H9 (cell line): ENCODE measurements around the gene LRRC15. TPM values are rescaled to one million over a fixed set of nuclear protein-coding genes. Genes with fewer than 3 reads are reported as not detected.

ENCODE experiments used
- DNase-seq: peaks from one replicate; pipeline ENCODE4 v3.0.0-alpha.2; 2017
- H2AFZ ChIP-seq: one replicate; pipeline ENCODE4 v1.6.1; 2013; ENCODE audit warnings: mild to moderate bottlenecking, low read length, control low read depth, moderate library complexity
- H2AK5ac ChIP-seq: 2 replicates; pipeline ENCODE4 v1.6.1; 2013; ENCODE audit warnings: low read length, control low read depth, mixed read lengths; ENCODE audit not compliant: insufficient read length
- H2BK120ac ChIP-seq: one replicate; pipeline ENCODE4 v1.6.1; 2013; ENCODE audit warnings: low read depth, mild to moderate bottlenecking, low read length, control low read depth, inconsistent platforms; ENCODE audit not compliant: poor library complexity, severe bottlenecking
- H2BK12ac ChIP-seq: 2 replicates; pipeline ENCODE4 v1.6.1; 2013; ENCODE audit warnings: low read length, control low read depth, mixed read lengths, low read depth; ENCODE audit not compliant: insufficient read length
- H2BK15ac ChIP-seq: 2 replicates; pipeline ENCODE4 v1.6.1; 2013; ENCODE audit warnings: low read depth, low read length, control low read depth
- H2BK20ac ChIP-seq: one replicate; pipeline ENCODE4 v1.6.1; 2013; ENCODE audit warnings: low read depth, mild to moderate bottlenecking, low read length, control low read depth, inconsistent platforms; ENCODE audit not compliant: poor library complexity, severe bottlenecking
- H2BK5ac ChIP-seq: 2 replicates; pipeline ENCODE4 v1.6.1; 2013; ENCODE audit warnings: low read length, control low read depth, mixed read lengths; ENCODE audit not compliant: insufficient read length
- H3K14ac ChIP-seq: 2 replicates; pipeline ENCODE4 v1.6.1; 2013; ENCODE audit warnings: low read length, control low read depth; ENCODE audit not compliant: insufficient read depth
- H3K18ac ChIP-seq: 2 replicates; pipeline ENCODE4 v1.6.1; 2013; ENCODE audit warnings: low read depth, mild to moderate bottlenecking, mixed read lengths, low read length, control low read depth; ENCODE audit not compliant: insufficient read length
- H3K23ac ChIP-seq: 2 replicates; pipeline ENCODE4 v1.6.1; 2013; ENCODE audit warnings: low read length, control low read depth, mixed read lengths, low read depth; ENCODE audit not compliant: insufficient read length
- H3K23me2 ChIP-seq: 2 replicates; pipeline ENCODE4 v1.6.1; 2013; ENCODE audit warnings: low read depth, mild to moderate bottlenecking, mixed read lengths, low read length, control low read depth; ENCODE audit not compliant: insufficient read length, poor library complexity, severe bottlenecking
- H3K27ac ChIP-seq: 2 replicates; pipeline ENCODE4 v1.5.1; 2013; ENCODE audit warnings: low read length, control low read depth, mixed read lengths, low read depth; ENCODE audit not compliant: insufficient read length
- H3K27me3 ChIP-seq: 2 replicates; pipeline ENCODE4 v1.6.1; 2013; ENCODE audit warnings: low read length, control low read depth, inconsistent platforms; ENCODE audit not compliant: insufficient read depth
- H3K4ac ChIP-seq: 2 replicates; pipeline ENCODE4 v1.6.1; 2013; ENCODE audit warnings: low read depth, mild to moderate bottlenecking, control low read depth, inconsistent platforms, low read length, moderate library complexity
- H3K4me1 ChIP-seq: 2 replicates; pipeline ENCODE4 v1.6.1; 2013; ENCODE audit warnings: low read length, control low read depth, inconsistent platforms; ENCODE audit not compliant: insufficient read depth
- H3K4me2 ChIP-seq: 2 replicates; pipeline ENCODE4 v1.6.1; 2013; ENCODE audit warnings: low read length, control low read depth, mixed read lengths; ENCODE audit not compliant: insufficient read length, insufficient read depth
- H3K56ac ChIP-seq: 2 replicates; pipeline ENCODE4 v1.6.1; 2013; ENCODE audit warnings: low read depth, mild to moderate bottlenecking, mixed read lengths, low read length, control low read depth; ENCODE audit not compliant: insufficient read length
- H3K79me1 ChIP-seq: 2 replicates; pipeline ENCODE4 v1.6.1; 2013; ENCODE audit warnings: low read depth, mild to moderate bottlenecking, moderate library complexity, low read length, control low read depth, inconsistent platforms; ENCODE audit not compliant: insufficient read depth, poor library complexity, severe bottlenecking
- H3K79me2 ChIP-seq: 2 replicates; pipeline ENCODE4 v1.6.1; 2013; ENCODE audit warnings: low read length, control low read depth, inconsistent platforms; ENCODE audit not compliant: insufficient read depth
- H3K9ac ChIP-seq: 2 replicates; pipeline ENCODE4 v1.6.1; 2013; ENCODE audit warnings: low read length, control low read depth, mixed read lengths; ENCODE audit not compliant: insufficient read length; ENCODE audit errors: extremely low read depth
- H3K9me3 ChIP-seq: one replicate; pipeline ENCODE4 v1.6.1; 2013; ENCODE audit warnings: low read depth, low read length, inconsistent platforms; ENCODE audit not compliant: control insufficient read depth
- H3T11ph ChIP-seq: one replicate; pipeline ENCODE4 v1.6.1; 2013; ENCODE audit warnings: mild to moderate bottlenecking, low read length, control low read depth, inconsistent platforms
- H4K20me1 ChIP-seq: one replicate; pipeline ENCODE4 v1.6.1; 2013; ENCODE audit not compliant: control insufficient read depth, insufficient read length, insufficient read depth
- H4K5ac ChIP-seq: 2 replicates; pipeline ENCODE4 v1.6.1; 2013; ENCODE audit warnings: low read depth, mild to moderate bottlenecking, mixed read lengths, low read length, control low read depth; ENCODE audit not compliant: insufficient read length
- H4K8ac ChIP-seq: replicated peaks from 2 replicates; pipeline ENCODE4 v1.6.1; 2013; ENCODE audit warnings: low read length, control low read depth, mixed read lengths, low read depth; ENCODE audit not compliant: insufficient read length
- H4K91ac ChIP-seq: 2 replicates; pipeline ENCODE4 v1.6.1; 2013; ENCODE audit warnings: low read depth, mild to moderate bottlenecking, moderate library complexity, mixed read lengths, low read length, control low read depth; ENCODE audit not compliant: insufficient read length
- H3K27ac Mint-ChIP-seq, 3 experiments: 2 replicates in 2 of 3; 3 replicates in 1 of 3; pipeline ENCODE4 v1.8.0; 2020 to 2021; ENCODE audit warnings: mixed read lengths in 3 of 3, mild to moderate bottlenecking in 1 of 3, moderate library complexity in 1 of 3
- H3K27me3 Mint-ChIP-seq: 2 replicates; pipeline ENCODE4 v1.8.0; 2021; ENCODE audit warnings: low read depth, mild to moderate bottlenecking, moderate library complexity, mixed read lengths
- H3K36me3 Mint-ChIP-seq, 3 experiments: 2 replicates in 2 of 3; 3 replicates in 1 of 3; pipeline ENCODE4 v1.8.0; 2020 to 2021; ENCODE audit warnings: low read depth in 3 of 3, mixed read lengths in 3 of 3; ENCODE audit not compliant: insufficient read depth in 1 of 3
- H3K4me1 Mint-ChIP-seq, 2 experiments: 2 replicates each; pipeline ENCODE4 v1.8.0; 2020; ENCODE audit warnings: mixed read lengths in 2 of 2
- H3K4me3 Mint-ChIP-seq, 2 experiments: 2 replicates in 1 of 2; 3 replicates in 1 of 2; pipeline ENCODE4 v1.8.0; 2020 to 2021; ENCODE audit warnings: mild to moderate bottlenecking in 2 of 2, mixed read lengths in 2 of 2, moderate library complexity in 1 of 2
- H3K9me3 Mint-ChIP-seq, 2 experiments: 2 replicates in 1 of 2; 3 replicates in 1 of 2; pipeline ENCODE4 v1.8.0; 2020; ENCODE audit warnings: mild to moderate bottlenecking in 2 of 2, mixed read lengths in 2 of 2, moderate library complexity in 1 of 2
- WGBS: extraction: QIAGEN DNeasy Blood & Tissue Kit; methylation state at CpG from one replicate; pipeline ENCODE4 v1.1.7; 2013; ENCODE audit warnings: missing lambda C conversion rate, low lambda C conversion rate, mixed read lengths; ENCODE audit not compliant: insufficient read length; ENCODE audit errors: extremely low coverage; 5-methylcytosine and 5-hydroxymethylcytosine counted together
- total RNA-seq: library from RNA; stranded (reverse); gene quantifications from 2 replicates; pipeline ENCODE4 v1.2.1, GENCODE V29; 2021
- TF ChIP-seq, protein P1 (sequence below): fragments of 200-600 bp; sonication (generic); conservative IDR thresholded peaks from 3 replicates; pipeline ENCODE4 v1.8.0; 2021; ENCODE audit warnings: antibody characterized with exemption, mild to moderate bottlenecking

LRRC15 gene
- total RNA-seq, 1 experiment from 2014 or later, result 0.07 TPM

DNA sequence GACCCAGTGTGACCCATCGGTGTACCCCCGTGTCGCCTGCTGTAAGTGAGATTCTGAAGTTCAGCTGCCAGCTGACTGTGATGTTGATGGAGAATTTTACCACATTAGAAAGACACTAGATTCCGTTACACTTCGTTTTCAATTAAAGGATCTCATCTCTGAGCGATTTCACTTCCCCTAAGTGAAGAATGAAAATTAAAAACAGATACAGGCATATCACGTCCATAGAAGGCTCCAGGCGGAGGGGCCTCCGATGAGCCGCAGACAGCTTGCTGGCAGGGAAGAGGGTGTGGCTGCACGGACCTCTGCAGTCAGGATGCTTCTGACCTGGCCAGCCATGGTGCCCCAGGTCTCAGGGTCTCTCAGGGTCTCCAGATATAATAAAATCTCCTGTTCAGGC, 11.9 kb downstream of the LRRC15 start:
- no peak overlapping the region for H2AFZ ChIP-seq
- H3K4me3 Mint-ChIP-seq, result no peak overlapping the region
- no peak overlapping the region for H3T11ph ChIP-seq
- H3K23ac ChIP-seq, result no peak overlapping the region
- H3K4me1 Mint-ChIP-seq, result peaks cover 5 to 7% of the 10 kb centered on the region in 2 experiments
- no peak overlapping the region for H2BK5ac ChIP-seq
- H4K91ac ChIP-seq, result no peak overlapping the region
- H4K5ac ChIP-seq, result no peak overlapping the region
- no peaks in the 10 kb centered on the region for H3K27me3 ChIP-seq
- no peak overlapping the region for H3K4me2 ChIP-seq
- H3K27ac ChIP-seq, result no peak overlapping the region
- H3K9ac ChIP-seq, result no peak overlapping the region
- H3K9me3 Mint-ChIP-seq, result no peaks in the 10 kb centered on the region
- no peaks in the 10 kb centered on the region for H4K20me1 ChIP-seq
- no peaks in the 10 kb centered on the region for H3K4me1 ChIP-seq
- no peak overlapping the region for H3K27ac Mint-ChIP-seq
- no peak overlapping the region for H2BK15ac ChIP-seq
- H2BK12ac ChIP-seq, result no peak overlapping the region
- no peak overlapping the region for H2BK20ac ChIP-seq
- H3K23me2 ChIP-seq, result no peaks in the 10 kb centered on the region
- H3K79me2 ChIP-seq, result no peaks in the 10 kb centered on the region
- no peak overlapping the region for H2BK120ac ChIP-seq
- H3K18ac ChIP-seq, result no peak overlapping the region
- H2AK5ac ChIP-seq, result no peak overlapping the region
- TF ChIP-seq, protein P1, sequence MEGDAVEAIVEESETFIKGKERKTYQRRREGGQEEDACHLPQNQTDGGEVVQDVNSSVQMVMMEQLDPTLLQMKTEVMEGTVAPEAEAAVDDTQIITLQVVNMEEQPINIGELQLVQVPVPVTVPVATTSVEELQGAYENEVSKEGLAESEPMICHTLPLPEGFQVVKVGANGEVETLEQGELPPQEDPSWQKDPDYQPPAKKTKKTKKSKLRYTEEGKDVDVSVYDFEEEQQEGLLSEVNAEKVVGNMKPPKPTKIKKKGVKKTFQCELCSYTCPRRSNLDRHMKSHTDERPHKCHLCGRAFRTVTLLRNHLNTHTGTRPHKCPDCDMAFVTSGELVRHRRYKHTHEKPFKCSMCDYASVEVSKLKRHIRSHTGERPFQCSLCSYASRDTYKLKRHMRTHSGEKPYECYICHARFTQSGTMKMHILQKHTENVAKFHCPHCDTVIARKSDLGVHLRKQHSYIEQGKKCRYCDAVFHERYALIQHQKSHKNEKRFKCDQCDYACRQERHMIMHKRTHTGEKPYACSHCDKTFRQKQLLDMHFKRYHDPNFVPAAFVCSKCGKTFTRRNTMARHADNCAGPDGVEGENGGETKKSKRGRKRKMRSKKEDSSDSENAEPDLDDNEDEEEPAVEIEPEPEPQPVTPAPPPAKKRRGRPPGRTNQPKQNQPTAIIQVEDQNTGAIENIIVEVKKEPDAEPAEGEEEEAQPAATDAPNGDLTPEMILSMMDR, result no peak
- no peak for DNase-seq
- no CpG with 5 or more reads among the region's 11 CpGs for WGBS
- H3K36me3 Mint-ChIP-seq, result no peaks in the 10 kb centered on the region
- H3K27me3 Mint-ChIP-seq, result peaks cover 12% of the 10 kb centered on the region
- no peak overlapping the region for H4K8ac ChIP-seq
- no peaks in the 10 kb centered on the region for H3K9me3 ChIP-seq
- no peak overlapping the region for H3K14ac ChIP-seq
- H3K79me1 ChIP-seq, result no peaks in the 10 kb centered on the region
- no peak overlapping the region for H3K4ac ChIP-seq
- no peak overlapping the region for H3K56ac ChIP-seq
